Ramos (cell line): Measurements from ENCODE around the gene SERPINB13.
"Not testable (repeated sequence)": the region's sequence is repeated elsewhere in the genome, so short reads cannot be mapped to it uniquely, and the experiment has no call there.

Experiments
- in situ Hi-C: fragments of 300-500 bp; cut with MboI; formaldehyde crosslinking; loops from one replicate; pipeline ENCODE4 v1.14.3; 2022; ENCODE audit warnings: low sequenced_read_pairs; ENCODE audit not compliant: unreplicated experiment

Gene SERPINB13

DNA sequence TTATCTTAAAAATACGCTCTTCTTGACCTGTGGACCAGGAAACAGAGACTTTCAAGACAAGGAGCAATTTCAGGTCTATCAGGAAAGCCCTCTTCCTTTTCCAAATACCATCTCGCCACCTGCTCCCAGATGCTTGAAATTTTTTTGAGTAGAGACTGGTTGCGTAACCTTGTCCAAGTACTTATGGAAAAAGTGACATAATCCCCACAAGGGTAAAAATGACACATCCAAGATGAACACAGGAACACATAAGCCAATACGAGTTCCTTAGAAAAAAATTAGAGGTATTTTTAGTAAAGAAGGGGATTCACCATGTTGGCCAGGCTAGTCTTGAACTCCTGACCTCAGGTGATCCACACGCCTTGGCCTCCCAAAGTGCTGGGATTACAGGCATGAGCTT is 1.8 kb downstream of the SERPINB13 start:
- in situ Hi-C loops: loop anchor here (10.0 kb wide), 1 partner anchor 74 kb away; no protein-coding TSS in a partner anchor

DNA sequence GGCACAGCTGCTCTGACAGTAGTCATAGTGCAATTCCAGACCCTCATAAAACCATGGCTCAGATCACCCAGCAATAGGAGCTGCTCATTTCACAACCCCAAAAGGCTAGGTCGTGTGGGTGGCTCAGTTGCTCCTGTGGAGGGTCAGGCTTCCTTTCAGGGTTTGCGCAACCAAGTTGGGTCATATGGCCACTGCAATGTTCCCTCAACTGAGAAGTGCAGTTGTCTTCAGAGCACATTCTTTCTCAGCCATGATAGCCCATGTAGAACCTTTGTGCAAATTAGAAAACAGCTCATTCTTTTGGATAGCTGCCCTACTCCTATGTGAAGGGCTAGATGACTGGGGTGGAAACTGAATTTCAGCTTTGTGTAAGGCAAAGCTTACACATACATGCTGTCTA is 3.2 kb downstream of the SERPINB13 start:
- in situ Hi-C loops: no loop called here

DNA sequence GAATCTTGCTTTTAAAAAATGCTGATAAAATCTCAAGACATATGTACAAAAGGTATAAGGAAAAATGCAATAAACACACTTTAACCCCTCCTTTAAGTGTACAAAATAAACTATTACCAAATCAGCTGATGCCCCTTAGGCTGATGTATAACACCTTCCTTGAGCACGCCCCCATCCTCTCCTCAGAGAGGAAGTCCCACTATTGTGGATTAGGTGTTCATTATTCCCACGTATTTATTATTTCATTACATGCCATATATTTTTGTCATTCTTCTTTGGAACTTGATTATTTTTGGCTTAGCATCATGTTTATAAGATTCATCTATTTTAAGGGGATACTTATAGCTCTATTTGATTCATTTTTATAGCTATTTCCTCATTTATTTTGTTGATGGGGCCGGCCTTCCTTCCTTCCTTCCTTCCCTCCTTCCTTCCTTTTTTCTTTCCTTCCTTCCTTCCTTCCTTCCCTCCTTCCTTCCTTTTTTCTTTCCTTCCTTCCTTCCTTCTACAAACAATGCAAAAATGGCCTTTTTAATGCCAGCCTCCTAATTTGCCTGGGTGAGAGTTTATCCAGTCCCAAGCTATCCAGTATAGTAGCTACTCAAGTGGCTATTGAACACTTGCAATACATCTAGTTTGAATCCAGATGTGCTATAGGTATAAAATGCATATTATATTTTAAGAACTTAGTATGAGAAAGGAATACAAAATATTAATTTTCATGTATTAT is 4.0 kb downstream of the SERPINB13 start:
- in situ Hi-C loops: no loop called here

DNA sequence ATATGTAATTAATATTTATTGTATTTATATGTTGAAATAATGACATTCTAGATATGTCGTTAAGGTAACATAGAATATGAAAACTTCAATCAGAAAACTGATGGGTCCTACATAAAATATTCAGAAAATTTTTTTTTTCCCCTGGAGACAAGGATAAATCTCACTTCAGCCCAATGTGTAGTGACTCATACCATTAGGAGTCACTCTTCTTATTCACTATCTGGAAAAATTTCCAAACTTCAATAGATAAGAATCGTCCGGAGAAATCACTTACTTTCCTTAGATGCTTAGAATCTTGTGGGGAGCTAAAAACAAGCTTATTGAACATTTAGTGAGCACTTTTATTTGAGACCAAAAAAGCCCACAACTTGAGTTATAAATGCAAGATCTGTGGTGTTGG is 4.6 kb downstream of the SERPINB13 start:
- in situ Hi-C loops: no loop called here

DNA sequence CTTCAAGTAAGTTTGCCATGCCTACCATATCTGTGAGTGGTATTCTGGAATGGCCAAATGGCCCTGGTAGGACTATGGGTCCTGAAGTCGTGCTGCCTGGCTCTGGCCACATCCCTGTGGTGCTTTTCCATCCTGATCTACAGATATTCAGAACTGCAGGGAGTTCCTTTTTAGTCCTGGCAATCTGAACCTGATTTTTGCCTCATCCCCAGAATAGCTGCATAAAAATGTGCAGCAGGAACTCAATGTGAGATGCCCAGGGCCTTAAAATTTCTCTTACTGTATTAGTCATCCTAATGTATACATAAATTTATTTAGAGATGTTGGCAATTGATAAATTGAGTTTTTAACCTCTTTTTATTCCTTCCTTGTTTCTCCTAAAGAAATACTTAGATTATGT is 5.3 kb downstream of the SERPINB13 start:
- in situ Hi-C loops: no loop called here

DNA sequence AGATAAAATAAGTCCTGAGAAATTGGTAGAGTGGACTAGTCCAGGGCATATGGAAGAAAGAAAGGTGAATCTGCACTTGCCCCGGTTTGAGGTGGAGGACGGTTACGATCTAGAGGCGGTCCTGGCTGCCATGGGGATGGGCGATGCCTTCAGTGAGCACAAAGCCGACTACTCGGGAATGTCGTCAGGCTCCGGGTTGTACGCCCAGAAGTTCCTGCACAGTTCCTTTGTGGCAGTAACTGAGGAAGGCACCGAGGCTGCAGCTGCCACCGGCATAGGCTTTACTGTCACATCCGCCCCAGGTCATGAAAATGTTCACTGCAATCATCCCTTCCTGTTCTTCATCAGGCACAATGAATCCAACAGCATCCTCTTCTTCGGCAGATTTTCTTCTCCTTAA is 9.8 kb downstream of the SERPINB13 start:
- in situ Hi-C loops: no loop called here

DNA sequence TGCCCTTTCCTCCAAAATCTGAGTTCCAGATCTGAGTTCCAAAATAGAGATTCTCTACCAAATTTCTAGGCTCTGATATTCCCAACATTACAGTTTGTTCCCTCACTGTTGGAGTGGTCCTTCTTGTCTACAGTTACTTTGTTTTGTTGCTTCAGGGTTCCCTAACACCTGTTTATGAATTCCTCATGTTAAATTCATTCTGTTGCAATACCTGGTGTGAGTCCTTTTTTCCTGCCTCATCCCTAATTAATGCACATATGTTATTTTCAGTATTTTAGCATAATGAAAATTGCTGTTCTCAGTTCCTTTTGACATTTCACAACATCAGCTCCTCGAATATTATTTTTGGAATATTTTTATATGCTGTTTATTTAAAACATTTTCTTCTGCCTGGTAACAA is 16.2 kb downstream of the SERPINB13 start:
- in situ Hi-C loops: no loop called here

- in situ Hi-C loops: no loop called here
Measured at GRCh38 chr18:63603772-63604171, 16.6 kb downstream of the SERPINB13 start.

DNA sequence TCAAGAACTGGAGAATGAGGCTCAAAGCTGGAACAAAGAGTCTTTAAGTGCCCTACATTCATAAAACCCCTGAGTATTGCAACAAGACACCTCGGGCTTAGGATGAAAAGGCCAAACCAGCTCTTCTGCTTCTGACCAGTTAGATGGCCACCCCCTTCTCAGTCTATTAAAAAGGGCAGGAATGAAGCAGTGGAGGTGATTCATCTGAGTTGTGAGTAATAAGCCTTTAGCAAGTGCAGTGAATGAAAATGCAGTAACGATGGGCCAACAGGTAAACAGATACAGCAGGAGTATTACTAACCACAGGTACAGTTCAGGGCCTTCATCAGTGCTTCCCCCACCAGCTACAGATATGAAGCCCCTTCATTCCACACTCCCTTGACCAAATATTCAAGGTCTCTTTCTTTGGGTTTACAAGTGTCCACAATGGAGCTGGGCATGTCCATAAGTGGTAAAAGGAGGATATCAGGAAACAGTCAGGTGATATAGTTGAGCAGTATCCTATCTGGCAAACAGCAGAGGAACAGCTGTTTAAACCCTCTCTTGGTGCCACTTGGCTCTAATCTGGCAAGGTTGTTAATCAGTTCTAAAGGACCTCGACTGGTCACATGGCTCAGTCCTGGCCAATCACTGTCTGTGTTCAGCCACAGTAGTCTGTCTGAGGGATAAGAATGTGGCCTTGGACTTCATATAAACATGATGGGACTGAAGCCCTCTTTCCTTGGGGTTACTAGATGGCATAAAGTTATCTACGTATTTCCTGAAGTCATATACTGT is 17.8 kb downstream of the SERPINB13 start:
- in situ Hi-C loops: no loop called here

DNA sequence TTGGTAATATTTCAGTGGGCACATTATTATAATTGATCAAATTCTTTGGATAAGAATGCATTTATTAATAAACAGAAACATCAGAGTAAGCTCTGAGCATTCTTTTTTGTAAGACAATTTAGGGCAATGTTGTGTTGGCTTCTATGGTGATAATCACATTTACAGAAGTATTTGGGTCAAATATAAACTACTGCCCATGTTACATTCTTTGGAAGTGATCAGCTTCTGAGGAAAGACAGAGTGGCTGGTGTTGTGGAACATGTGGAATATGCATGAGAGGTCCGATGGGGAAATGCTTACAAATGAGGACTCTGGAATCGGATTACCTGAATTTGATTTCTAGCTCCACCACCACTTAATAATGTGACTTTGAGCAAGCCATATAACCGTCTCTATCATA is 19.4 kb downstream of the SERPINB13 start:
- in situ Hi-C loops: no loop called here

DNA sequence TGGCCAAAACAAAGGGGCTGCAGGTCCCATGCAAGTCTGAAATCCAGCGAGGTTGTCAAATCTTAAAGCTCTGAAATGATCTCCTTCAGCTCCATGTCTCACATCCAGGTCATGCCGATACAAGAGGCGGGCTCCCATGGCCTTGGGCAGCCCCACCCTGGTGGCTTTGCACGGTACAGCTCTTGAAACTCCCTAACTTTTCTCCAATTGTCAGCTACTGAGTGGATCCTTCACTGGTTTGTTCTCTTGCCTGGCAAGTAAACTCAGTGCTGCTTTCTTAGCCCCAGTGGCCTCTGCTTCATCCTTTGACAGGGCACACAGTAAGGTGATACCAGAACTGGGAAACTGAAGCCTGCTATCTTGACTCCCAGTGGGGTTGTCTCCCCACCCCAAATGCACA is 26.3 kb downstream of the SERPINB13 start:
- in situ Hi-C loops: no loop called here

- in situ Hi-C loops: no loop called here
Measured at GRCh38 chr18:63617049-63617914, 30.1 kb downstream of the SERPINB13 start.

DNA sequence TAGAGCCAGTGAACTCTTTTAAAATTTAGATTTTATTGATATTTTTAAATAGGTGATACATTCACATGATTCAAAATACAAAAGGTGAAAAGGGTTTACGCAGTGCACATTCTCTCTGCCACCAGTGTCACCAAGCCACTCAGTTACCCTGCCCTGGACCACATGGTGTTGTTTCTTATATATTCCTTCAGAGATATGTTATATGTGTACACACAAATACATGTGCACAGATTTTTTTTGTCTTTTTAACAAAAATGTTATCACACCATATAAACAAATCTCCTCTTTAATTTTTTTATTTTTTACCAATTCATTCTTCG is 30.7 kb downstream of the SERPINB13 start:
- in situ Hi-C loops: no loop called here

GRCh38 chr18:63619661-63620060 is 32.5 kb downstream of the SERPINB13 start:
- in situ Hi-C loops: no loop called here

GRCh38 chr18:63624863-63625262 is 37.7 kb downstream of the SERPINB13 start:
- in situ Hi-C loops: no loop called here

GRCh38 chr18:63626431-63626830 is 39.3 kb downstream of the SERPINB13 start:
- in situ Hi-C loops: no loop called here

DNA sequence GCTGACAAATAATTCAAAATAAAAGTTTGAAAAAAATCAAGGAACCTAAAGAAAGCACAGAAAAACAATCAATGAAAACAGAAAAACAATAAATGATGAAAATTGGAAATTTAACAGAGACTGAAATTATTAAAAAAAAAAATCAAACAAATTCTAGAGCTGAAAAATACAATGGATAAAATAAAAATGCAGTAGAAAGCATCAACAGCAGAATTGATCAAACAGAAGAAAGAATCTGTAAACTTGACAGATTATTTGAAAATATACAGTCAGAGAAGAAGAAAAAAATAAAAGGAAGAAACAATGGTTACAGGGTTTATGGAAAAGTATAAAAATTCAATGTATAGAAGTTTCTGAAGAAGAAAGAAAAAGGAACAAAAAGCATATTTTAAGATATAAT is 40.7 kb downstream of the SERPINB13 start:
- in situ Hi-C loops: no loop called here

DNA sequence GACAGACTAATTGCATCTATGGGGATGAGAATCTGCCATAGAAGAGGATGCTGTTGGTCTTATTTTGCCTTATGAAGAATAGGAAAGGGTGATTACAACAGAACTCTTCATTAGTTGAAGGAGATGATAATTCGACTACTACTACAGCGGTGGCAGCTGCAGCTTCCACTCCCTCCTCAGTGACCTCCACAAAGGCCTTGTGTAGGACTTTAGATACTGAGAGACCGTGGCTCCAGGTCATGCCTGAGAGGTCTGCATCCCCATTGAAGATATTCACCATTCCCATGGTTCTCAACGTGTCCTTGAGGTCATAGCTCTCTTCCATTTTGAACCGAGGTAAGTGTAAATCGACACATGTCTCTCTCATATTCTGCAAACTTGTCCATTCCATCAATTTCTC is 50.6 kb downstream of the SERPINB13 start:
- in situ Hi-C loops: no loop called here

- in situ Hi-C loops: not testable (repeated sequence)
Measured at GRCh38 chr18:63641157-63641680, 54.1 kb downstream of the SERPINB13 start.

- in situ Hi-C loops: not testable (repeated sequence)
Measured at GRCh38 chr18:63642668-63643356, 55.7 kb downstream of the SERPINB13 start.
